DMS114 treated with DMSO at 0.1 percent for 48 hours (cell line): ENCODE data around the gene RBM42.
A peak's percentile ranks its signal among the peaks of the same experiment; 100 is the strongest.
"Not testable (repeated sequence)": the region's sequence is repeated elsewhere in the genome, so short reads cannot be mapped to it uniquely, and the experiment has no call there.

Source experiments
- DNase-seq: peaks from one replicate; lab custom pipeline; 2025; ENCODE audit not compliant: unreplicated experiment; lab: John Stamatoyannopoulos, UW

RBM42 gene, protein sequence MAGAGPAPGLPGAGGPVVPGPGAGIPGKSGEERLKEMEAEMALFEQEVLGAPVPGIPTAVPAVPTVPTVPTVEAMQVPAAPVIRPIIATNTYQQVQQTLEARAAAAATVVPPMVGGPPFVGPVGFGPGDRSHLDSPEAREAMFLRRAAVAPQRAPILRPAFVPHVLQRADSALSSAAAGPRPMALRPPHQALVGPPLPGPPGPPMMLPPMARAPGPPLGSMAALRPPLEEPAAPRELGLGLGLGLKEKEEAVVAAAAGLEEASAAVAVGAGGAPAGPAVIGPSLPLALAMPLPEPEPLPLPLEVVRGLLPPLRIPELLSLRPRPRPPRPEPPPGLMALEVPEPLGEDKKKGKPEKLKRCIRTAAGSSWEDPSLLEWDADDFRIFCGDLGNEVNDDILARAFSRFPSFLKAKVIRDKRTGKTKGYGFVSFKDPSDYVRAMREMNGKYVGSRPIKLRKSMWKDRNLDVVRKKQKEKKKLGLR

DNA sequence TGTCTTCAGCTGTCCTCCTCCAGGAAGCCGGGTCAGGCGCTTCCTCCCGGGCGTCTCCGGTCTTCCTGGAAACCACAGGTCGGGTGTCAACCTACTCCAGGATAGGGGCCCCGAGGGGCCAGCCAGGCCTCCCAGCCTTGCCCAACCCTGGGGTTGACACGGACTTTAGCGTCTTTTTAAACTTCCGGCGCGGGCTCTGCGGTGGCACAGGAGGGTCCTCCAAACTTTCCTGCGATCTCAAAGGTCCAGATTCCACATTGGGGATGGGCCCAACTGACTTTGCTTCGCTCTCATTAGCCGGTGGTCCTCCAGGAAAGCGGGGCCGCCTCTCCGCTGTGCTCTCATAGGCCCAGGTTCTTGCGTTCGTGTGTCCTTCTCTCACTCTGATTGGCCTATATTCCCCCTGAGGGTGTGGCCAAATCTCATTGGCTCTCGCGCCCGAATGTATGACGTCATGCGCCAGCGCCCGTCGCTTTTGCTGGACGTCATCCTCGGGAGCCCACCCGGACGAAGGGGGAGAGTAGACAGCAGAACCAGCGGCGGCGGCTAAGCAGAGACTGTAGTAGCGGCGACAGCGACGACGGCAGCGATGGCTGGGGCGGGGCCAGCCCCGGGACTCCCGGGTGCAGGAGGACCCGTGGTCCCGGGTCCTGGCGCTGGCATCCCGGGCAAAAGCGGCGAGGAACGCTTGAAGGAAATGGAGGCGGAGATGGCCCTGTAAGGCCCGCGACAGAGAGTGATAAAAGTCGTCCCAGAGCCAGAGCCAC lies at the start of gene RBM42:
Gene RBM42, plus strand, starts transcription at position 472 of the 767 bp plus-strand sequence. Its CDS starts 118 bp downstream, at position 590.
- peak; percentile 99 for DNase-seq

DNA sequence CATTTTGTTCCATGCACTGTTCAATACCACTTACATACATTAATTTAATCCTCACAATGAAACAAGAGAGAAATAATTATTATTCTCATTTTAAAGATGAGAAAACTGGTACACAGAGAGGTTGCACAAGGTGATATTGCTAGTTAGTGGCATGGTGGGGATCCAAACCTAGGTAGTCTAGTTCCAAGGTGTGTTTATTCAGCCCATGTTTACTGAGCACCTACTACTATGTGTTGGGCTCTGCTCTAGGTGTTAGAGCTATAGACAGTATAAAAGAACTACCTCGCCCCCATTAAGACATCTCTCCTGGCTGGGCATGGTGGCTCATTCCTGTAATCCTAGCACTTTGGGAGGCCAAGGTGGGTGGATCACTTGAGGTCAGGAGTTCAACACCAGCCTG lies 46.1 kb upstream of the RBM42 start:
- DNase-seq, result no peak

DNA sequence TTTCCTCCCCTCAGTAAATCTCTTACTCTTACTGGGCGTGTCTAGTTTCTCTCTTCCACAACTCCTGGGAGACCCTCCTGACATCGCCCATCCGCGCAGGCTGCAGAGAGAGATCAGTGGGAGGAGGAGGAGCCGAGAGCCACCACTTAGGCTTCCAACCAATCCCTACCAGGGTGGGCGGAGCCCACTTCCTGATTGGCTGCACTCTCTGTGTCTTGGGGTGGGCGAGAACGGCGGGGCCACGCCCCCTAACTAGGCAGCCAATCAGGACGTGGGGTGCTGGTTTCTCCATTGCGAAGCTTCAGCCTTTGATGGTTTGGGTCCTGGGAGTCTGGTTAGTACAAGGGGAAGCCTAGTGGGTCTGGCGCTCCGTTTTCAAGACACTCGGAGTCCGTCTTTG lies 43.0 kb upstream of the RBM42 start, which contains the start of gene PMIS2:
Gene PMIS2, plus strand, starts transcription at position 326 of the 400 bp plus-strand sequence. CDS start 87 bp downstream, outside the sequence.
- DNase-seq, result no peak

DNA sequence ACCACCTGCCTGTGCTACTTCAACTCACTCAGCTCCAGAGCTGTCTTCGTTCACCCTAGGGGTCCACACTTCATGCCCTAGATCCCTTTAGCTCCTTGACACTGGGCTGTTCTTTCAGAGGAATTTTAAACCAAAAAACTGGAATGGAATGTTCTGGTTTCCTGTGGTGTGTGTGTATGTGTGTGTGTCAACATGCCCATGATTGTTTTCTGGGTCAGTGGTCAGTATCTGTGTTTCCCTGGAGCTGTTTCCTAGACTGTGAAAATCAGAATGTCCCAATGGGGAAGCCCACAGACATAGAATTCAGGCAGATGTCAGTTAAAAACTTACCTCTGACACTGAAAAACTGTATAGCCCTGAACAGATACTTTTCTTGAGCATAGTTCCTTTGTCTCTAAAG lies 41.5 kb upstream of the RBM42 start:
- DNase-seq, result no peak

DNA sequence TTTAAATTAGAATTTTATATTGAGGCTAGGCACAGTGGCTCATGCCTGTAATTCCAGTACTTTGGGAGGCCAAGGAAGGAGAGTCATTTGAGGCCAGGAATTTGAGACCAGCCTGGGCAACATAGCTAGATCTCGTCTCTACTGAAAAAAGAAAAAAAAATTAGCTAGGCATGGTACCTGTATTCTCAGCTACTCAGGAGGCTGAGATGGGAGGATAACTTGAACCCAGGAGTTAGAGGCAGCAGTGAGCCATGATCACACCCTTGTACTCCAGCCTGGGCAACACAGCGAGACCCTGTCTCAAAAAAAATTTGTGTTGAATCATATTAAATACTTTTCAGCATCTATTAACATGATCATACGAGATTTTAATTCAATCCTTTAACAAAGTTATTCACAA lies 38.0 kb upstream of the RBM42 start:
- DNase-seq, result no peak

DNA sequence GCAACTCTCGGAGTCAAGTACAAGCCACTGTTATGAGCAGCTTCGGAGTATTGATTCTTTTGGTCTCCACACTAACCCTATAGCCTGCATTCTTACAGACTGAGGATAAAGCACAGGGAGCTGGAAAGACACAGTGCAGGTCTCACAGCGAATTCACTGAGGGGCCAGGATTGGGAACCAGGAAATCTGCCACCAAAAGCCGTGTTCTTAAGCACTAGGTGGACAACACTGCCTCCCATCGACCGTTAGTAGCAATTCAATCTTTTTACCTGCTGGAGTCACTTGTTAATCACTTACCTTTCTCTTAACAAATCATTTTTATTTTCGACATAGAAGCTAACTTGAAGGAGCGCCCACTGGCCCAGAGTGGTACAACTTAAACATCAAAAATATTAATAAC lies 36.6 kb upstream of the RBM42 start:
- DNase-seq, result no peak

DNA sequence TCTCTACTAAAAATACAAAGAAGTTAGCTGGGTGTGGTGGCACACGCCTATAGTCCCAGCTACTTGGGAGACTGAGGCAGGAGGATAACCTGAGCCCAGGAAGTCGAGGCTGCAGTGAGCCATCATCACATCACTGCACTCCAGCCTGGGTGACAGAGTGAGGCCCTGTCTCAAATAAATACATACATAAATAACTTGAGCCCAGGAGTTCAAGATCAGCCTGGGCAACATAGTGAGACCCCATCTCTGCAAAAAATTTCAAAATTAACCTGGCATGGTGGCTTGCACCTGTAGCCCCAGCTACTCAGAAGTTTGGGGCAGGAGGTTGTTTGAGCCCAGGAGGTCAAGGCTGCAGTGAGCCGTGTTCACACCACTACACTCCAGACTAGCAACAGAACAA lies 33.8 kb upstream of the RBM42 start:
- not testable (repeated sequence) for DNase-seq

DNA sequence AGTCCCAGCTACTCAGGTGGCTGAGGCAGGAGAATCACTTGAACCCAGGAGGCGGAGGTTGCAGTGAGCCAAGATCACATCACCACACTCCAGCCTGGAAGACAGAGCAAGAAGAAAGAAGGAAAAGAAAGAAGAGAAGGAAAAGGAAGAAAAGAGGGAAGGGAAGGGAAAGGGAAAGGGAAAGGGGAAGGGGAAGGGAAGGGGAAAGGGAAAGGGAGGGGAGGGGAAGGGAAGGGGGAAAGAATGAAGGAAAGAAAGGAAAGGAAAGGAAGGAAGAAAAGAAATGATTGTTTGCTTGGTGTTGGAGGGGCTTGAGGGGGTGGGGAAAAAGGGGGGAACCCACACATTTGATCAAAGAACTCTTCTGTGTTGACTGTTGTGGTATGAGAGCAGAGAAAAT lies 32.9 kb upstream of the RBM42 start:
- DNase-seq, result no peak

DNA sequence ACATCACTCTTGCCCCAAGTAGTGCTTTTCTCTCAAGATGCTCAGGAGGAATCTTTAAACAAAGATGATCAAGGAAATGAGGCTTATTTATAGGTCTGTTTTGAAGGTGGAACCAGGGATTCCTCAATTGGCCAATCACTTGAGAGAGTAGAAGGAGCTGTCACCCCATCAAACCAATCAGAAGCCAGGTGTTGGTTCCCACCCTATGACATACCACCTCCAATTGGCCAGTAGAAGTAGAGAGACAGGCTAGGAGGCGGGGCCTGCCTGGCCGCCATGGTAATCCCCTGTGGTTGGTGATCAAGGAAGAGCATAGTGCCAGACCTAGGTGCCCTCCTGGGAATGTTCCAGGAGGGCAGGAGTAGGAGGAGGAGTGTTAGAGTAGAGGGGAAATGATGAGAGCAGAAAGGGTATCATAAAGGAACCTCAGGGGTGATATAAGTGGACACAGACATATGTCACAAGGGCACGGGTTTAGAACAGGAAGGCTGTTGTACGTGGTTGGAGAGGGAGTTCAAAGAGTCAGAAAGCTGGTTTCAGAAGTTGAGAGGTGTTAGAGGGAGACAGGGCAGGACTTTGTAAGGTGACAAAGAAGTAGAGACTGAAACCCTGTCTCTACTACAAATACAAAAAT lies 32.4 kb upstream of the RBM42 start:
- no peak for DNase-seq

DNA sequence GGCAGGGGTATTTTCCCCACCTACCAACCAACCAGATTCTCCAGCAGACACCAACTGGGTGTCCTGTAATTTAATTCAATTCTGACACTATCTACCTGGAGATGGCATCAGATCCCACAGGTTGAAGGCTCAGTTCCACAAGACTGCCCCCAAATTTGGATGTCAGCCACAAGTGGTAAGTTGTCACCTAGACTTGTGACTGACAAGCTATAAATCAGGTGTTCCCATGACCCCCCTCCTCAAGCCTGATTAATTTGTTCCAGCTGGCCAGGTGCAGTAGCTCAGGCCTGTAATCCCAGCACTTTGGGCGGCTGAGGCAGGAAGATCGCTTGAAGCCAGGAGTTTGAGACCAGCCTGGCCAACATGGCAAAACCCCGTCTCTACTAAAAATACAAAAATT lies 26.9 kb upstream of the RBM42 start:
- no peak for DNase-seq

DNA sequence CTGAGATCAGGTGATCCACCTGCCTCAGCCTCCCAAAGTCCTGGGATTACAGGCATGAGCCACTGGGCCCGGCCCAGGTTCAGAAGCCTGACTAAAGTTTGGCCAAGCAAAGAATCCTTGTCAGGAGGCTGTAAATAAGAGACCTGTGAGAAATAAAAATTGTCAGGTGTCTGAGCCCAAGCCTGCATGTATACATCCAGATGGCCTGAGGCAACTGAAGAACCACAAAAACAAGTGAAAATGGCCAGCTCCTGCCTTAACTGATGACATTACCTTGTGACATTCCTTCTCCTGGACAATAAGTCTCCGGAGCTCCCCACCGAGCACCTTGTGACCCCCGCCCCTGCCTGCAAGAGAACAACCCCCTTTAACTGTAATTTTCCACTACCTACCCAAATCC lies 24.4 kb upstream of the RBM42 start:
- DNase-seq, result not testable (repeated sequence)

DNA sequence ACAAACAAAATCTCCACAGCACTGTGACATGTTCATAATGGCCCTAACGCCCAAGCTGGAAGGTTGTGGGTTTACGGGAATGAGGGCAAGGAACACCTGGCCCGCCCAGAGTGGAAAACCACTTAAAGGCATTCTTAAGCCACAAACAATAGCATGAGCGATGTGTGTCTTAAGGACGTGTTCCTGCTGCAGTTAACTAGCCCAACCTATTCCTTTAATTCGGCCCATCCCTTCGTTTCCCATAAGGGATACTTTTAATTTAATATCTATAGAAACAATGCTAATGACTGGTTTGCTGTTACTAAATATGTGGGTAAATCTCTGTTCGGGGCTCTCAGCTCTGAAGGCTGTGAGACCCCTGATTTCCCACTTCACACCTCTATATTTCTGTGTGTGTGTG lies 21.7 kb upstream of the RBM42 start:
- not testable (repeated sequence) for DNase-seq

DNA sequence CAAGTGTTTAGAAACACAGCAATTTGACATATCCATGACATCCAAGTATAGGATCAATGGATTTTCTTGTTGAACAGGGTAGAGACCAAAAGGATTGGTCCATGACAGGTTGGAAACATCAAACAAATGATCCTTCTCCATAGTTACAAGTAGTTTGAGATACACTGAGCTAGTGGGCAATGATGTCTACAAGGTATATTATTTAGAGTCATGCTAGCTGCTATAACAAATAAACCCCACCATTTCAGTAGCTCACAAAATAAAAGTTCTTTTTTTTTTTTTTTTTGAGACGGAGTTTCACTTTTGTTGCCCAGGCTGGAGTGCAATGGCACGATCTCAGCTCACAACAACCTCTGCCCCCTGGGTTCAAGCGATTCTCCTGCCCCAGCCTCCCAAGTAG lies 21.2 kb upstream of the RBM42 start:
- DNase-seq, result no peak

DNA sequence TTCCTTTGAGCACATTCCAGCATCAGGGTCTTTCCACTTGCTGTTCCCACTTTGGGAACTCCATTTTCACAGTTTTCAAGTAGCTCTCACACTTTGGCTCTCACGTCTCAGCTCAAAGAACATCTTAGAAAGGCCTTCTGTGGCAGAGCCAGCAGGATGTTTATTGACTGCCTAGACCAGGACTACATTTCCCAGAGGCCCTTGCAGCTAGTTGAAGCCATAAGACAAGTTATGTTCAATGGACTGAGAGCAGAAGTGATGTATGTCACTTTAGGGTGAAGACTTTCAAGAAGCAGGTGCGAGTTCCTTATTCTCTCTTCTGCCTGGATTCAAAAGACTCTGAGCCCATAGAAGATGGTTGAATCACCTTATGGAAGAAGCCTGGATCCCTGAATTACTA lies 20.6 kb upstream of the RBM42 start:
- no peak for DNase-seq

DNA sequence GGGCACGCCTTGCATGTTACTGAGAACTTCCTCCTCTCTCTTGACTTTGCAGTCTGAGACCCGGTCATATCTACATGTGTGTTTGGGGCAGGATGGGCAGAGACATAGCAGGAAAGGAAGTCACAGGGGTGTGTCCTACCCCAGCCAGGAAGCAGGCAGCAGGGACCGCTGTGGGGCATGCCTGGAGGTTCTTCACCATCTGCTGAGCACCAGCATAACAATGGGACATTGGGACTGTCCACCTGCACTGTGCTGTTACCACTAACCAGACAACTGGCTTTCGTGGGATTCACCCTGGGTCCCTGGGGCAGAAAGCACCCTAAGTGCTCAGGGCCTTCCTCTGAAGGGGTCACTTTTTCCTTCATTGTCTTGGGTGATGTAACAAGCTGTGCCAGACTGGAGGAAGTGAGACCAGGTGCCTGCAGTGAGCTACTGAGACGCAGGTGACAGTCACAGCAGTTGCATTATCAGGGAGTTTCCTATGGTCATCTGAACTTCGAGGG lies 18.9 kb upstream of the RBM42 start:
- DNase-seq, result no peak

DNA sequence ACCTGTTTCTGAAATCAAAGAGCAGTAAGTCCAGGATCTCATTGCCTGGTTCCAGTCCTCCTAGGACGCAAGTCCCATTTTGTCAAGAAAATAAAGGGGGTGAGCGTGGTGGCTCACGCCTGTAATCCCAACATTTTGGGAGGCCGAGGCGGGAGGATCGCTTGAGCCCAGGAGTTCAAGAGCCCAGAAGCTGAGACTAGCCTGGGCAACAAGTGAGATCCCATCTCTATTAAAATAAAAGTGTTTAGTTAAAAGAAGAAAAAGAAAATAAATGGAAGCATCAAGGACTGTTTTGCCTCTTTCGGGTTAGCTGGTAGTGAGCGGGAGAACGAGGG lies 16.6 kb upstream of the RBM42 start:
- DNase-seq, result no peak

DNA sequence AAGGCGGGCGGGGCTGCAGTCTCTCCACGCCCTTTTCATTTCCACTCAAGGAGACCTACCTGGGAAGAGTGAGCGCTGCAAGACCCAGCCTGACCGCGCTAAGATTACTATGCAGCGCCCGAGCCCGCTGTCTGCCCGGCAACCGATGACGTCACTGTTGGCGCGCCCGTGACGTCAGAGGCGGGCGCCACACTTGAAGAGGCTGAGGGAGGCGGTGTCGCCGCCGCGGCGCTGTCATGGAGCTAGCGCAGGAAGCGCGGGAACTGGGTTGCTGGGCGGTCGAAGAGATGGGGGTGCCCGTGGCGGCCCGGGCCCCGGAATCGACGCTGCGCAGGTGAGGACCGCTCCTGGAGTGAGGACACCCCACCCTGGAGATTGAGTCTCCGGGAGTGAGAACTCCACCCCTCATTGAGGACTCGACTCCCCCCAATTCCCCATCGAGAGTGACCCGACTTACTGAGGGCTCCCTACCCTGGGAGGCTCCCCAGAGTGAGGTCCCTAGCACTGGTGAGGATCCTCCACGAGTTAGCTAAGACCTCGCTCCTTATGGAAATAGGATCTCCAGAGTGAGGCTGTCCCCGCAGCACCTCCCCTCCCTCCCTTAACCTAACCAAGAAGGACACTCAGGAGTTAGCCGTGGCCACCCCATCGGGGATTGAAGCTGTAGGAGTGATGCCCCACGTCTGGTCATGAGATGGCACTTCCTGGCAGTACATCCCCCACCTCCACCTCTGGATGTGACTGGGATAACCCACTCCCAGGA lies 16.1 kb upstream of the RBM42 start, which contains the start of gene HAUS5:
Gene HAUS5, plus strand, starts transcription at position 177 of the 763 bp plus-strand sequence. Its CDS starts 60 bp downstream, at position 237.
- peak; percentile 89 for DNase-seq

DNA sequence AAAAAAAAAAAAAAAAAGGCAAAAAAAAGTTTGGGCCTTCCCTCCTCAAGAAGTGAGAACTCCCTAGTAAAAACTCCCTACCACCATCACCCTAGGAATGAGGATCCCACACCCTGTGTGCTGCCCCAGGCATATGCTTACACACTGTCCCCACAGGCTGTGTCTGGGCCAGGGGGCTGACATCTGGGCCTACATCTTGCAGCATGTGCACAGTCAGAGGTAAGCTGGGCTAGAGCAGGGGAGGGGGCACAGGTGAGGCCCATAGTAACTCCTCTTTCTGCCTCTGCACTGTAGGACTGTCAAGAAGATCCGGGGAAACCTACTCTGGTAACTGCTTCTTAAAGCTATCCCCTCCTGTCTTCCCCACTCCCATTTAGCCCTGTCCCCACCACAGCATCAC lies 15.3 kb upstream of the RBM42 start:
- no peak for DNase-seq

DNA sequence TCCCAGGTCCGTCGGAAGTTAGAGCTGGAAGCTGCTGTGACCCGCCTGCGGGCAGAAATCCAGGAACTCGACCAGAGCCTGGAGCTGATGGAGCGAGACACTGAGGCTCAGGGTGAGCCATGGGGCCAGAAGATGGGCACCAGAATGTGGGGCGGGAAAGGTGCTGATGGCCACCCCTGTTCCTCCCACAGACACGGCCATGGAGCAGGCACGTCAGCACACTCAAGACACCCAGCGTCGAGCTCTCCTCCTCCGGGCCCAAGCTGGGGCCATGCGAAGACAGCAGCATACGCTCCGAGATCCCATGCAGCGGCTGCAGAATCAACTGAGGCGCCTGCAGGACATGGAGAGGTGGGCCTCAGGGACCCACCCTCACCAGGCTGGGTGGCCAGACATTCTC lies 13.8 kb upstream of the RBM42 start:
- DNase-seq, result no peak

DNA sequence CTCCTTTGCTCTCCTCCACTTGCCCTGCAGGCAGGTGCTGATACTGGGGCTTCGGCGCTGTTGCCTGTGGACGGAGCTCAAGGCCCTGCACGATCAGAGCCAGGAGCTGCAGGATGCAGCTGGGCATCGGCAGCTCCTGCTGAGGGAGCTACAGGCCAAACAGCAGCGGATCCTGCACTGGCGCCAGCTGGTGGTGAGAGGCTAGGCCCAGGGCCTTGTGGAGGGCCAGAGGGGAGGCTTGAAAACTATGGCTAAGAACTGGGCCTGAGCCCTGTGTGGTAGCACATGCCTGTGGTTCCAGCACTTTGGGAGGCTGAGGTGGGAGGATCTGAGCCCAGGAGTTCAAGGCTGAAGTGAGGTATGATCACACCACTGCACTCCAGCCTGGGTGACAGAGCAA lies 10.0 kb upstream of the RBM42 start:
- DNase-seq, result peak; percentile 25
